Measurements from ENCODE around the gene IMP3.
"Not testable (repeated sequence)": the region's sequence is repeated elsewhere in the genome, so short reads cannot be mapped to it uniquely, and the experiment has no call there.

The IMP3 gene, protein sequence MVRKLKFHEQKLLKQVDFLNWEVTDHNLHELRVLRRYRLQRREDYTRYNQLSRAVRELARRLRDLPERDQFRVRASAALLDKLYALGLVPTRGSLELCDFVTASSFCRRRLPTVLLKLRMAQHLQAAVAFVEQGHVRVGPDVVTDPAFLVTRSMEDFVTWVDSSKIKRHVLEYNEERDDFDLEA

GRCh38 chr15:75639709-75640482, at the start of gene IMP3:
Gene IMP3, minus strand, starts transcription at chr15:75640224. Its CDS starts 56 bp downstream, at chr15:75640168.
- 0 out of 2 replicates have a peak, but pooled peaks have one; percentile 31 for TF ChIP-seq ZNF565 (CRISPR knock-in tag; conservative IDR thresholded peaks at IDR 0.05; ENCODE audit: low read depth)
- TF ChIP-seq ZFP3 (CRISPR knock-in tag; IDR thresholded peaks at IDR 0.05): no peak
- ATAC-seq: peak; percentile 96

DNA sequence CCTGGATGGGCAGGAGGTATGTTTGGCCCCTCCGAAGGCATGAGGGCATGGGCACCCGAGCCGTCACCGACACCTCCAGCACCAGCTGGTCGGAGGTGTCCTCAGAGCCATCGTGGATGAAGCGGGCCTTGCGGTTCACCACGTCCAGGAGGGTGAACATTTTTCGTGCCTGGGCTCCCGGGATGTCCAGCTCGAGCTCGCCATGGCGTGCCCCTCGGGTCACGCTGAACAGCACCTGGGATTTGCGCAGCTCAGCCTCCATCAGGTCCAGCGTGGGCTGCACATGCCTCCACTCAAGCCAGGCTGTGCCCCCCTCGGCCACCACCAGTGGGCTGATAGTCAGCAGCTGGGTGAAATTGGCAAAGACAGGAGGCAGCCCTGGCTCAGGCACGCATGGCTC, 49.4 kb upstream of the IMP3 start:
- ATAC-seq: not testable (repeated sequence)

GRCh38 chr15:75688831-75689230, 48.8 kb upstream of the IMP3 start:
- ATAC-seq: no peak
- TF ChIP-seq GLIS3 (CRISPR knock-in tag; IDR thresholded peaks at IDR 0.05) (no peak), OSR1 (CRISPR knock-in tag; IDR thresholded peaks at IDR 0.05) (no peak), PATZ1 (CRISPR knock-in tag; IDR thresholded peaks at IDR 0.05; ENCODE audit: borderline replicate concordance) (no peak), SNAI2 (CRISPR knock-in tag; IDR thresholded peaks at IDR 0.05) (no peak), ISL1 (CRISPR knock-in tag; IDR thresholded peaks at IDR 0.05) (no peak), ZNF70 (CRISPR knock-in tag; IDR thresholded peaks at IDR 0.05) (no peak), TOX (CRISPR knock-in tag; IDR thresholded peaks at IDR 0.05; ENCODE audit: borderline replicate concordance) (no peak), PPARA (CRISPR knock-in tag; IDR thresholded peaks at IDR 0.05; ENCODE audit: borderline replicate concordance) (no peak), ZNF565 (CRISPR knock-in tag; conservative IDR thresholded peaks at IDR 0.05; ENCODE audit: low read depth) (no peak), ZFP30 (CRISPR knock-in tag; IDR thresholded peaks at IDR 0.05) (no peak), TCF4 (CRISPR knock-in tag; IDR thresholded peaks at IDR 0.05; ENCODE audit: borderline replicate concordance) (no peak), ARNTL (CRISPR knock-in tag; IDR thresholded peaks at IDR 0.05; ENCODE audit: borderline replicate concordance, low read depth) (no peak)
- TF ChIP-seq, protein P1, sequence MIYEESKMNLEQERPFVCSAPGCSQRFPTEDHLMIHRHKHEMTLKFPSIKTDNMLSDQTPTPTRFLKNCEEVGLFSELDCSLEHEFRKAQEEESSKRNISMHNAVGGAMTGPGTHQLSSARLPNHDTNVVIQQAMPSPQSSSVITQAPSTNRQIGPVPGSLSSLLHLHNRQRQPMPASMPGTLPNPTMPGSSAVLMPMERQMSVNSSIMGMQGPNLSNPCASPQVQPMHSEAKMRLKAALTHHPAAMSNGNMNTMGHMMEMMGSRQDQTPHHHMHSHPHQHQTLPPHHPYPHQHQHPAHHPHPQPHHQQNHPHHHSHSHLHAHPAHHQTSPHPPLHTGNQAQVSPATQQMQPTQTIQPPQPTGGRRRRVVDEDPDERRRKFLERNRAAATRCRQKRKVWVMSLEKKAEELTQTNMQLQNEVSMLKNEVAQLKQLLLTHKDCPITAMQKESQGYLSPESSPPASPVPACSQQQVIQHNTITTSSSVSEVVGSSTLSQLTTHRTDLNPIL (CRISPR knock-in tag; IDR thresholded peaks at IDR 0.05; ENCODE audit: low read depth): no peak
- TF ChIP-seq, protein P2, sequence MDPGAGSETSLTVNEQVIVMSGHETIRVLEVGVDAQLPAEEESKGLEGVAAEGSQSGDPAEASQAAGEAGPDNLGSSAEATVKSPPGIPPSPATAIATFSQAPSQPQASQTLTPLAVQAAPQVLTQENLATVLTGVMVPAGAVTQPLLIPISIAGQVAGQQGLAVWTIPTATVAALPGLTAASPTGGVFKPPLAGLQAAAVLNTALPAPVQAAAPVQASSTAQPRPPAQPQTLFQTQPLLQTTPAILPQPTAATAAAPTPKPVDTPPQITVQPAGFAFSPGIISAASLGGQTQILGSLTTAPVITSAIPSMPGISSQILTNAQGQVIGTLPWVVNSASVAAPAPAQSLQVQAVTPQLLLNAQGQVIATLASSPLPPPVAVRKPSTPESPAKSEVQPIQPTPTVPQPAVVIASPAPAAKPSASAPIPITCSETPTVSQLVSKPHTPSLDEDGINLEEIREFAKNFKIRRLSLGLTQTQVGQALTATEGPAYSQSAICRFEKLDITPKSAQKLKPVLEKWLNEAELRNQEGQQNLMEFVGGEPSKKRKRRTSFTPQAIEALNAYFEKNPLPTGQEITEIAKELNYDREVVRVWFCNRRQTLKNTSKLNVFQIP (CRISPR knock-in tag; IDR thresholded peaks at IDR 0.05; ENCODE audit: borderline replicate concordance, low read depth): no peak

DNA sequence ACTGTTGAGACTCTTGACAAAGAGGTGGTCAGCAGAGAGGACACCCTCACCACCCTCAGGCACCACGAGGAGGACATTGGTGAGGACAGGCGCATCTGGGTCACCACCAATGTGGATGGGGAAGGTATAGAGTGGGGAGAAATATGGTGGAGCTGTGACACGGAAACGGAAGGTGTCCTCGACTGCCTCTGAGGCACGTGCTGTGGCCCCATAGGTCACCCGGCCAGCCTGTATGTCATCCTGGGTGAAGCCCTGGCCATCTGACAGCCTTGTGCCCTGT, 48.2 kb upstream of the IMP3 start:
- ATAC-seq: no peak
- TF ChIP-seq TOX (CRISPR knock-in tag; IDR thresholded peaks at IDR 0.05; ENCODE audit: borderline replicate concordance) (no peak), CSRNP3 (CRISPR knock-in tag; IDR thresholded peaks at IDR 0.05) (no peak), ESRRG (CRISPR knock-in tag; IDR thresholded peaks at IDR 0.05) (no peak), OSR1 (CRISPR knock-in tag; IDR thresholded peaks at IDR 0.05) (no peak), TSHZ2 (CRISPR knock-in tag; IDR thresholded peaks at IDR 0.05) (no peak), TCF4 (CRISPR knock-in tag; IDR thresholded peaks at IDR 0.05; ENCODE audit: borderline replicate concordance) (no peak), ISL1 (CRISPR knock-in tag; IDR thresholded peaks at IDR 0.05) (no peak), GLIS3 (CRISPR knock-in tag; IDR thresholded peaks at IDR 0.05) (no peak), ZNF70 (CRISPR knock-in tag; IDR thresholded peaks at IDR 0.05) (no peak), ZFP30 (CRISPR knock-in tag; IDR thresholded peaks at IDR 0.05) (no peak), PPARA (CRISPR knock-in tag; IDR thresholded peaks at IDR 0.05; ENCODE audit: borderline replicate concordance) (no peak), RARB (CRISPR knock-in tag; IDR thresholded peaks at IDR 0.05) (no peak), ZFP3 (CRISPR knock-in tag; IDR thresholded peaks at IDR 0.05) (no peak), BACH2 (CRISPR knock-in tag; IDR thresholded peaks at IDR 0.05; ENCODE audit: borderline replicate concordance) (no peak), CSDC2 (CRISPR knock-in tag; IDR thresholded peaks at IDR 0.05) (no peak), ZNF8 (CRISPR knock-in tag; IDR thresholded peaks at IDR 0.05) (no peak)
- TF ChIP-seq, protein P1 (CRISPR knock-in tag; IDR thresholded peaks at IDR 0.05; ENCODE audit: low read depth): no peak
- TF ChIP-seq, protein P2 (CRISPR knock-in tag; IDR thresholded peaks at IDR 0.05; ENCODE audit: borderline replicate concordance, low read depth): no peak

All from SK-N-SH treated with all-trans-retinoic acid at 6 μM for 48 hours (cell line).